H1 (cell line): ENCODE data around the gene SLC37A2. TPM values are rescaled to one million over a fixed set of nuclear protein-coding genes. Genes with fewer than 3 reads are reported as not detected.

Experiments
- CTCF ChIA-PET: fragments of 300-600 bp; sonication (Branson Sonifier 250); formaldehyde crosslinking; loops from one replicate; lab custom pipeline; 2021; ENCODE audit not compliant: partially characterized antibody; lab: Charles Lee
- POLR2A ChIA-PET: fragments of 300-600 bp; sonication (Branson Sonifier 250); formaldehyde crosslinking; loops from one replicate; lab custom pipeline; 2021; ENCODE audit warnings: inconsistent platforms; ENCODE audit not compliant: partially characterized antibody; lab: Charles Lee
- DNase-seq, 2 experiments: peaks; one replicate each; pipeline versions ENCODE4 v3.0.0 to v3.0.0-alpha.2; 2010 to 2022; ENCODE audit warnings: low spot score in 2 of 2, low read depth in 1 of 2, mixed read lengths in 1 of 2
- FAIRE-seq: peaks from 2 replicates; lab custom pipeline; 2011; peaks lifted over from hg19 to GRCh38; lab: Jason Lieb, UNC
- H2AFZ ChIP-seq: 2 replicates; pipeline ENCODE4 v1.8.1; 2012; ENCODE audit warnings: low read length, inconsistent platforms
- H2AK5ac ChIP-seq: 2 replicates; pipeline ENCODE4 v1.6.1; 2013; ENCODE audit warnings: low read depth, low read length
- H2BK120ac ChIP-seq: replicated peaks from 2 replicates; pipeline ENCODE3; 2013; ENCODE audit warnings: low read depth, low read length, inconsistent platforms
- H2BK12ac ChIP-seq: 2 replicates; pipeline ENCODE4 v1.6.1; 2013; ENCODE audit warnings: low read depth, low read length
- H2BK15ac ChIP-seq: 2 replicates; pipeline ENCODE4 v1.6.1; 2013; ENCODE audit warnings: low read length
- H2BK20ac ChIP-seq: 2 replicates; pipeline ENCODE4 v1.6.1; 2013; ENCODE audit warnings: low read length
- H2BK5ac ChIP-seq: 2 replicates; pipeline ENCODE4 v1.6.1; 2013; ENCODE audit warnings: low read depth, low read length
- H3K14ac ChIP-seq: 2 replicates; pipeline ENCODE4 v1.6.1; 2013; ENCODE audit warnings: inconsistent platforms; ENCODE audit not compliant: insufficient read length
- H3K18ac ChIP-seq: 2 replicates; pipeline ENCODE4 v1.6.1; 2013; ENCODE audit warnings: low read length; ENCODE audit errors: extremely low read depth
- H3K23ac ChIP-seq: 2 replicates; pipeline ENCODE4 v1.6.1; 2013; ENCODE audit warnings: inconsistent platforms; ENCODE audit not compliant: insufficient read length
- H3K23me2 ChIP-seq: 2 replicates; pipeline ENCODE4 v1.6.1; 2013; ENCODE audit warnings: low read depth, low read length
- H3K27ac ChIP-seq: 2 replicates; pipeline ENCODE4 v1.6.1; 2011; ENCODE audit warnings: low read depth, low read length, inconsistent platforms
- H3K27me3 ChIP-seq, 4 experiments: replicated peaks in 1 of 4; 1 replicate in 1 of 4; 2 replicates in 3 of 4; pipeline versions ENCODE4 v1.6.1 to v1.8.1; 2011 to 2013; ENCODE audit warnings: low read length in 3 of 4, mild to moderate bottlenecking in 3 of 4, inconsistent platforms in 2 of 4, mixed read lengths in 2 of 4, moderate library complexity in 1 of 4; ENCODE audit not compliant: control insufficient read depth in 3 of 4, insufficient read depth in 3 of 4; ENCODE audit errors: extremely low read depth in 1 of 4
- H3K36me3 ChIP-seq, 4 experiments: 2 replicates each; pipeline versions ENCODE4 v1.6.1 to v1.8.1; 2011 to 2013; ENCODE audit warnings: mild to moderate bottlenecking in 4 of 4, low read length in 3 of 4, moderate library complexity in 2 of 4, control low read depth in 1 of 4, inconsistent platforms in 1 of 4; ENCODE audit not compliant: insufficient read depth in 4 of 4, control insufficient read depth in 2 of 4
- H3K4ac ChIP-seq: replicated peaks from 2 replicates; pipeline ENCODE3; 2013; ENCODE audit warnings: low read length, low read depth, mixed read lengths, inconsistent platforms; ENCODE audit not compliant: insufficient read length
- H3K4me1 ChIP-seq, 4 experiments: replicated peaks in 1 of 4; 1 replicate in 1 of 4; 2 replicates in 3 of 4; pipeline versions ENCODE4 v1.6.1 to v1.8.1; 2011 to 2013; ENCODE audit warnings: low read length in 3 of 4, inconsistent platforms in 2 of 4, mixed read lengths in 1 of 4; ENCODE audit not compliant: insufficient read depth in 4 of 4, control insufficient read depth in 3 of 4
- H3K4me2 ChIP-seq, 2 experiments: 2 replicates each; pipeline versions ENCODE4 v1.6.1 to v1.8.1; 2011 to 2013; ENCODE audit warnings: low read depth in 2 of 2, low read length in 2 of 2, control low read depth in 1 of 2, inconsistent platforms in 1 of 2, mild to moderate bottlenecking in 1 of 2; ENCODE audit not compliant: insufficient read depth in 1 of 2
- H3K4me3 ChIP-seq, 4 experiments: fragments of 200-600, 300-600 bp in 1 of 4; sonication (generic), shearing (Covaris generic), sonication (Bioruptor Twin) in 1 of 4; 2 replicates each; pipeline versions ENCODE4 v1.5.1 to v1.8.1; 2011 to 2016; ENCODE audit warnings: low read length in 4 of 4, low read depth in 3 of 4, control low read depth in 2 of 4, inconsistent platforms in 2 of 4, mild to moderate bottlenecking in 2 of 4, mixed read lengths in 1 of 4, moderate library complexity in 1 of 4; ENCODE audit not compliant: insufficient read depth in 2 of 4; ENCODE audit errors: extremely low read depth in 1 of 4
- H3K56ac ChIP-seq: replicated peaks from 2 replicates; pipeline ENCODE3; 2013; ENCODE audit warnings: low read depth, mild to moderate bottlenecking, mixed read lengths, low read length, inconsistent platforms; ENCODE audit not compliant: insufficient read length
- H3K79me1 ChIP-seq: 2 replicates; pipeline ENCODE4 v1.6.1; 2013; ENCODE audit warnings: low read depth, low read length, control low read depth
- H3K79me2 ChIP-seq, 2 experiments: 2 replicates each; pipeline versions ENCODE4 v1.6.1 to v1.8.1; 2012 to 2013; ENCODE audit warnings: low read length in 2 of 2, mild to moderate bottlenecking in 2 of 2, inconsistent platforms in 1 of 2; ENCODE audit not compliant: insufficient read depth in 2 of 2, control insufficient read depth in 1 of 2
- H3K9ac ChIP-seq, 4 experiments: replicated peaks in 1 of 4; 1 replicate in 1 of 4; 2 replicates in 3 of 4; pipeline versions ENCODE4 v1.6.1 to v1.8.1; 2011 to 2013; ENCODE audit warnings: low read depth in 3 of 4, low read length in 3 of 4, control low read depth in 2 of 4, mild to moderate bottlenecking in 2 of 4, moderate library complexity in 2 of 4, inconsistent platforms in 1 of 4; ENCODE audit errors: extremely low read depth in 1 of 4
- H3K9me3 ChIP-seq, 2 experiments: 2 replicates each; pipeline versions ENCODE4 v1.6.1 to v1.8.1; 2012 to 2013; ENCODE audit warnings: mild to moderate bottlenecking in 2 of 2, moderate library complexity in 2 of 2, control low read depth in 1 of 2, inconsistent platforms in 1 of 2, low read depth in 1 of 2, low read length in 1 of 2, mixed read lengths in 1 of 2; ENCODE audit not compliant: insufficient read depth in 2 of 2
- H4K20me1 ChIP-seq, 2 experiments: replicated peaks in 1 of 2; 2 replicates each; pipeline versions ENCODE3 to v1.8.1; 2011 to 2013; ENCODE audit warnings: inconsistent platforms in 2 of 2, low read length in 2 of 2, mild to moderate bottlenecking in 1 of 2; ENCODE audit not compliant: insufficient read depth in 2 of 2, control insufficient read depth in 1 of 2
- H4K5ac ChIP-seq: 2 replicates; pipeline ENCODE4 v1.6.1; 2013; ENCODE audit warnings: low read length, low read depth, mixed read lengths, inconsistent platforms; ENCODE audit not compliant: insufficient read length
- H4K8ac ChIP-seq: 2 replicates; pipeline ENCODE4 v1.8.0; 2013; ENCODE audit warnings: mild to moderate bottlenecking, moderate library complexity, low read length, inconsistent platforms; ENCODE audit not compliant: insufficient read depth; ENCODE audit errors: extremely low read depth
- H4K91ac ChIP-seq: replicated peaks from 2 replicates; pipeline ENCODE3; 2013; ENCODE audit warnings: low read length, mixed read lengths, inconsistent platforms; ENCODE audit not compliant: insufficient read length
- CHD2 ChIP-seq: IDR thresholded peaks from 2 replicates; pipeline ENCODE4 v1.6.1; 2012; ENCODE audit warnings: low read length, improper control_type of control experiment
- GABPA ChIP-seq: IDR thresholded peaks from 2 replicates; pipeline ENCODE4 v1.6.1; 2011; ENCODE audit warnings: mild to moderate bottlenecking, low read length, moderate library complexity, borderline replicate concordance; ENCODE audit not compliant: insufficient read depth
- KDM4A ChIP-seq: IDR thresholded peaks from one replicate; pipeline ENCODE4 v1.7.1; 2012; ENCODE audit warnings: low read depth, mild to moderate bottlenecking, moderate library complexity, low read length, inconsistent platforms; ENCODE audit not compliant: severe bottlenecking
- RAD21 ChIP-seq, 2 experiments: IDR thresholded peaks in 1 of 2; conservative IDR thresholded peaks in 1 of 2; 2 replicates each; pipeline ENCODE4 v1.6.1; 2011; ENCODE audit warnings: low read depth in 2 of 2, low read length in 2 of 2, improper control_type of control experiment in 1 of 2, inconsistent platforms in 1 of 2, mild to moderate bottlenecking in 1 of 2, moderate library complexity in 1 of 2
- SP1 ChIP-seq: IDR thresholded peaks from 2 replicates; pipeline ENCODE4 v1.6.1; 2011; ENCODE audit warnings: low read depth, low read length
- SUZ12 ChIP-seq: fragments of 200-600 bp; sonication (generic); IDR thresholded peaks from 2 replicates; pipeline ENCODE4 v1.6.1; 2012; ENCODE audit warnings: mild to moderate bottlenecking, inconsistent platforms, low read length, moderate library complexity, mixed read lengths
- TAF1 ChIP-seq: IDR thresholded peaks from 2 replicates; pipeline ENCODE4 v1.6.1; 2011; ENCODE audit warnings: mild to moderate bottlenecking, low read depth, low read length
- TBP ChIP-seq: IDR thresholded peaks from 2 replicates; pipeline ENCODE4 v1.6.1; 2011; ENCODE audit warnings: low read depth, low read length, improper control_type of control experiment
- YY1 ChIP-seq: IDR thresholded peaks from 2 replicates; pipeline ENCODE4 v1.6.1; 2011; ENCODE audit warnings: low read depth, mild to moderate bottlenecking, low read length
- ZNF274 ChIP-seq: IDR thresholded peaks from 2 replicates; pipeline ENCODE4 v1.7.0; 2012; ENCODE audit warnings: low read length, borderline replicate concordance; ENCODE audit errors: extremely low read depth
- WGBS, 2 experiments: shearing (Covaris generic) in 1 of 2; methylation state at CpG; one replicate each; pipeline versions ENCODE4 v1.1.6 to v1.1.7; 2013 to 2015; ENCODE audit warnings: low lambda C conversion rate in 2 of 2, mixed read lengths in 2 of 2, inconsistent platforms in 1 of 2, low coverage in 1 of 2, missing lambda C conversion rate in 1 of 2; ENCODE audit not compliant: insufficient replicate concordance in 2 of 2, insufficient coverage in 1 of 2, insufficient read length in 1 of 2; ENCODE audit errors: extremely low coverage in 1 of 2, missing lambda C conversion rate in 1 of 2; 5-methylcytosine and 5-hydroxymethylcytosine counted together
- polyA plus RNA-seq, 7 experiments: library from polyadenylated mRNA; depleted of rRNA in 3 of 7; stranded (reverse) in 5 of 7; unstranded in 2 of 7; fragments of >200 nt in 5 of 7; fragments of 200-250 nt in 2 of 7; gene quantifications; 1 replicate in 5 of 7; 2 replicates in 1 of 7; 4 replicates in 1 of 7; pipeline versions ENCODE4 v1.2.1 to v1.2.3, GENCODE V29; 2011 to 2013; ENCODE audit warnings: missing spikeins in 2 of 7, mixed read lengths in 2 of 7
- total RNA-seq: library from RNA; stranded (reverse); fragmentation: NEBNext Ultra II Directional; extraction: Animal tissue kit (Norgen Biotek cat#: 25700); gene quantifications from 2 replicates; pipeline ENCODE4 v1.2.1, GENCODE V29; 2021

The SLC37A2 gene
- total and polyA plus RNA-seq, 2 of the 8 experiments (the other 6 are each of a cell fraction or from before 2014, with no cell fraction given): 1.3 to 1.9 TPM

- ChIA-PET CTCF (interaction anchor here (0.6 to 5.2 kb wide), 39 partner anchors 9 to 307 kb away, joined by 3 to 65 read pairs (median 4); partner anchors contain the start of gene TMEM218), POLR2A (interaction anchor here (0.7 to 1.5 kb wide), 3 partner anchors 12 to 54 kb away, joined by 4 to 5 read pairs (median 4); partner anchors contain the start of gene TMEM218)
- Histone ChIP-seq H2BK5ac (no peak overlapping the region), H3K27ac (no peak overlapping the region), H3K79me2 (no peaks in the 10 kb centered on the region), H3K18ac (no peak overlapping the region), H2BK120ac (no peak overlapping the region), H4K20me1 (no peaks in the 10 kb centered on the region), H4K8ac (no peak overlapping the region), H3K4me1 (no peaks in the 10 kb centered on the region), H2BK20ac (no peak overlapping the region), H3K79me1 (no peaks in the 10 kb centered on the region), H2BK12ac (no peak overlapping the region), H3K14ac (no peak overlapping the region), H3K36me3 (no peaks in the 10 kb centered on the region), H2BK15ac (no peak overlapping the region), H3K23ac (no peak overlapping the region), H4K91ac (no peak overlapping the region), H3K4ac (no peak overlapping the region), H2AFZ (peak overlapping the region; percentile 93), H3K27me3 (peaks cover 0 to 6% (median 2%) of the 10 kb centered on the region in 4 experiments; a peak in 4 of 7 replicates), H3K9ac (no peak overlapping the region), H4K5ac (no peak overlapping the region), H2AK5ac (no peak overlapping the region), H3K4me2 (no peak overlapping the region), H3K4me3 (peak overlapping the region in 1 of 4 experiments; percentile 10; a peak in 1 of 8 replicates), H3K9me3 (peaks cover 0 to 6% of the 10 kb centered on the region in 2 experiments; a peak in 1 of 4 replicates), H3K56ac (no peak overlapping the region), H3K23me2 (no peaks in the 10 kb centered on the region)
- WGBS, 2 experiments: 59% methylated on average over 10 of the region's 10 CpGs; no CpG with 5 or more reads in 1 of the 2 experiments
- FAIRE-seq (peak; percentile 96), DNase-seq (no peak)
- peak; percentile 32 to 47 for TF ChIP-seq RAD21 (IDR thresholded peaks at IDR 0.05 in 1 of 2, conservative IDR thresholded peaks at IDR 0.05 in 1 of 2; ENCODE audit: low read depth in 2 of 2, low read length in 2 of 2)
- TF ChIP-seq KDM4A: peak; percentile 31
- TF ChIP-seq TAF1: 0 out of 2 replicates have a peak, but pooled peaks have one; percentile 20
- peak; percentile 68; the same call in 1 of the 2 replicates for TF ChIP-seq GABPA
- TF ChIP-seq YY1: peak; percentile 50; the same call in 1 of the 2 replicates
- no peak for TF ChIP-seq SUZ12
- TF ChIP-seq CHD2: peak; percentile 38; the same call in 1 of the 2 replicates
- no peak for TF ChIP-seq ZNF274
- no peak for TF ChIP-seq TBP
- TF ChIP-seq SP1: peak; percentile 75
Observed at GRCh38 chr11:125123947-125124617, 61.0 kb downstream of the SLC37A2 start.
